ENCODE results near the gene ROR1.

DNA sequence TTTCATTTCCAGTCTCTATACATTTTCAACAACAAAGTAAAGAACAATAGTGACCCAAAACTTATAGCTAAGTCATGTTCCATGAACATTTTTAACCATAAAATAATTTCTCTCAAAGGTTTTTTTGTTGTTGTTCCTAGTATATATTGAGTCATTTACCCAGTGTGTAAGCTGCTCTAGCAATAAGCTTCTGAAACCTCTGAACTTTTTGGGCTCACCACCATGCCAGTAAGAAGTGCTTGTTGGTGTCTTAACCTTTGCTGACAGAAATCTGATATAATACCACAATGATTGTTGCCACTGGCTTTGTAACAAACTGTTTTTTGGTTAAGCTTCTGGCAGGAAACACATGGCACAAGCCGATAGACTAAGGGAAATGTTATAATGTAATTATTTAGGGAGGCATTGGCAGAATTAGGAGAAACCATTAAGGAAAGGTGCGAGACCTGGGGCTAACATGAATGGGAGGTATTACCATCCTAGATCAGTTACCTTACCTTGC is 377.0 kb downstream of the ROR1 start:
- TF ChIP-seq EP300 (IDR thresholded peaks at IDR 0.05): no peak
- no peak for TF ChIP-seq CTCF (IDR thresholded peaks at IDR 0.05)
